ENCODE data around the gene TMEM59L. TPM values are rescaled to one million over a fixed set of nuclear protein-coding genes. Genes with fewer than 3 reads are reported as not detected.

TMEM59L gene
- total and polyA plus RNA-seq, 9 of the 15 experiments (the other 6 are each of a cell fraction or from before 2014, with no cell fraction given): 0.37 TPM; not detected in 8

GRCh38 chr19:18613589-18614234 lies 1.0 kb downstream of the TMEM59L start:
- in situ Hi-C loops (cut with MboI) (no loop called here), intact Hi-C loops (cut with micrococcal nuclease) (no loop called here)
- no peak overlapping the region for H3K4me2 ChIP-seq (ENCODE audit: insufficient read depth, low read length)
- ChIA-PET POLR2A (interaction anchor here (0.5 kb wide), 1 partner anchor 10 kb away, joined by 3 read pairs; no protein-coding TSS in a partner anchor), CTCF (ENCODE audit: low intra/inter-chr PET ratio) (no interaction called here)
- peaks cover 41 to 71% of the 10 kb centered on the region in 2 experiments for H3K27me3 ChIP-seq (ENCODE audit: control insufficient read depth in 2 of 2, insufficient read depth in 2 of 2, low read length in 2 of 2)
- no peak overlapping the region for H3K27ac ChIP-seq (ENCODE audit: extremely low read depth, low read depth, low read length)
- DNase-seq (ENCODE audit: extremely low read depth in 1 of 4, low spot score in 3 of 4) (no peak), ATAC-seq (peak; percentile 30; the same call in 1 of the 3 replicates), FAIRE-seq (no peak)
- no TSS peak for BruUV-seq (replicated peaks)
- WGBS (ENCODE audit: insufficient coverage, low coverage, missing lambda C conversion rate): 8% methylated on average over 21 of the region's 23 CpGs
- no peak overlapping the region for H3K9ac ChIP-seq (ENCODE audit: insufficient read depth in 1 of 2, low read depth in 2 of 2, low read length in 2 of 2)
- H3K79me2 ChIP-seq (ENCODE audit: control insufficient read depth, insufficient read depth, low read length): no peaks in the 10 kb centered on the region
- H3K36me3 ChIP-seq (ENCODE audit: control insufficient read depth, insufficient read depth, low read length): no peaks in the 10 kb centered on the region
- H3K9me1 ChIP-seq (ENCODE audit: control insufficient read depth, insufficient read depth, low read length): no peaks in the 10 kb centered on the region
- H4K20me1 ChIP-seq (replicated peaks; ENCODE audit: control insufficient read depth, insufficient read depth, low read length): peaks cover 19% of the 10 kb centered on the region
- no peak overlapping the region for H2AFZ ChIP-seq (ENCODE audit: low read depth, low read length)
- H3K4me1 ChIP-seq (replicated peaks in 1 of 2; ENCODE audit: control insufficient read depth in 2 of 2, insufficient read depth in 2 of 2, low read length in 2 of 2): peaks cover 0 to 44% of the 10 kb centered on the region in 2 experiments; a peak in 2 of 5 replicates
- no peaks in the 10 kb centered on the region for H3K9me3 ChIP-seq (replicated peaks; ENCODE audit: control insufficient read depth, insufficient read depth, low read depth, low read length)
- H3K4me3 ChIP-seq: no peak overlapping the region
- TF ChIP-seq ZBTB26 (CRISPR knock-in tag; IDR thresholded peaks at IDR 0.05): no peak
- no peak for TF ChIP-seq DMBX1 (CRISPR knock-in tag; IDR thresholded peaks at IDR 0.05; ENCODE audit: borderline replicate concordance)
- no peak for TF ChIP-seq ZFP1 (CRISPR knock-in tag; IDR thresholded peaks at IDR 0.05)
- TF ChIP-seq SIX5 (IDR thresholded peaks at IDR 0.05; ENCODE audit: borderline replicate concordance in 1 of 2, insufficient read depth in 1 of 2, low read depth in 1 of 2, low read length in 2 of 2): no peak
- no peak for TF ChIP-seq HEY1 (CRISPR knock-in tag; IDR thresholded peaks at IDR 0.05; ENCODE audit: borderline replicate concordance)
- no peak for TF ChIP-seq BRF2 (IDR thresholded peaks at IDR 0.05; ENCODE audit: borderline replicate concordance, insufficient read depth, insufficient read length)
- no peak for TF ChIP-seq TAF1 (IDR thresholded peaks at IDR 0.05; ENCODE audit: control insufficient read depth, extremely low read depth, insufficient read depth, low read length, severe bottlenecking)
- TF ChIP-seq ETS2 (tag; IDR thresholded peaks at IDR 0.05; ENCODE audit: borderline replicate concordance, poor library complexity, severe bottlenecking): no peak
- TF ChIP-seq CLOCK (CRISPR knock-in tag; IDR thresholded peaks at IDR 0.05; ENCODE audit: borderline replicate concordance): no peak
- no peak for TF ChIP-seq KLF1 (tag; IDR thresholded peaks at IDR 0.05)
- TF ChIP-seq MLX (CRISPR knock-in tag; conservative IDR thresholded peaks at IDR 0.05): no peak
- TF ChIP-seq PHB2 (IDR thresholded peaks at IDR 0.05; ENCODE audit: low read depth): no peak
- no peak for TF ChIP-seq ZBTB2 (IDR thresholded peaks at IDR 0.05)
